Measurements from ENCODE around the gene HNRNPF.

- no peak for TF ChIP-seq POLR2A (IDR thresholded peaks at IDR 0.05; ENCODE audit: borderline replicate concordance, extremely low read depth, insufficient read depth, insufficient read length)
- TF ChIP-seq EZH2 (IDR thresholded peaks at IDR 0.05), result no peak
- no peak; a peak in 2 of 6 replicates for TF ChIP-seq CTCF (IDR thresholded peaks at IDR 0.05 in 2 of 3, conservative IDR thresholded peaks at IDR 0.05 in 1 of 3; ENCODE audit: borderline replicate concordance in 1 of 3, insufficient read depth in 1 of 3, low read depth in 2 of 3, low read length in 2 of 3)
- TF ChIP-seq POLR2AphosphoS5 (IDR thresholded peaks at IDR 0.05; ENCODE audit: low read depth, low read length), result no peak
- no peak for TF ChIP-seq REST (IDR thresholded peaks at IDR 0.05; ENCODE audit: low read depth)
- no peak for TF ChIP-seq CEBPB (IDR thresholded peaks at IDR 0.05; ENCODE audit: low read depth)
- TF ChIP-seq SIN3A (IDR thresholded peaks at IDR 0.05; ENCODE audit: low read depth), result no peak
Observed at GRCh38 chr10:43408331-43408709, 666 bp downstream of the HNRNPF start.
